ENCODE measurements around the gene CPSF6.
"Not testable (repeated sequence)": the region's sequence is repeated elsewhere in the genome, so short reads cannot be mapped to it uniquely, and the experiment has no call there.

CPSF6 gene, protein sequence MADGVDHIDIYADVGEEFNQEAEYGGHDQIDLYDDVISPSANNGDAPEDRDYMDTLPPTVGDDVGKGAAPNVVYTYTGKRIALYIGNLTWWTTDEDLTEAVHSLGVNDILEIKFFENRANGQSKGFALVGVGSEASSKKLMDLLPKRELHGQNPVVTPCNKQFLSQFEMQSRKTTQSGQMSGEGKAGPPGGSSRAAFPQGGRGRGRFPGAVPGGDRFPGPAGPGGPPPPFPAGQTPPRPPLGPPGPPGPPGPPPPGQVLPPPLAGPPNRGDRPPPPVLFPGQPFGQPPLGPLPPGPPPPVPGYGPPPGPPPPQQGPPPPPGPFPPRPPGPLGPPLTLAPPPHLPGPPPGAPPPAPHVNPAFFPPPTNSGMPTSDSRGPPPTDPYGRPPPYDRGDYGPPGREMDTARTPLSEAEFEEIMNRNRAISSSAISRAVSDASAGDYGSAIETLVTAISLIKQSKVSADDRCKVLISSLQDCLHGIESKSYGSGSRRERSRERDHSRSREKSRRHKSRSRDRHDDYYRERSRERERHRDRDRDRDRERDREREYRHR

DNA sequence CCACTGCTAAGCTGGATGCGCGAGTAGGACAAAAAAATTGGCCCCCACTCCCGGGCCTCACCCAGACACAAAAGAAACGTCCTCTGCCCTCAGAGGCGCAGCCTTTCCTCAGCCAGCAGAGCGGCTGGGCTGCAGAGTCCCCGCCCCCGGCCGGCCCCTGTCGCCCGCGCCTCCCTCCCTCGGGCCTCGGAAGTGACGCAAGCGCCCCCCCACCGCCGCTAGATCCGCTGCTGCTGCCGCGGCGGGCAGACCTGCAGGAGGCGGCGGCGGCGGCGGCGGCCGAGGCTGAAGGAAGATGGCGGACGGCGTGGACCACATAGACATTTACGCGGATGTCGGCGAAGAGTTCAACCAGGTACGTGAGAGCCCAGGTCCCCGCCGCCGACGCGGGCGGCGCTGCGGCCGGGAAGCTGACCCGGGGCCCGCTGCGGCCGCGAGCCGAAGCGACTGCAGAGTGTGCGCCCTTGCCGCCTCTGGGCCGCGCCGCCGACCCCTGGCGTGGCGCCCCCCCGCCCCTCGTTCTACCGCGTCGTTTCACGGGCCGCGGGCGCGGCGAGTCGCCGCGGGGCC, at the start of gene CPSF6:
TSS of gene CPSF6 (plus strand) at position 218 of the 570 bp plus-strand sequence. CDS start at position 296, 78 bp downstream.
- DNase-seq (ENCODE audit: low read depth): peak; percentile 94

DNA sequence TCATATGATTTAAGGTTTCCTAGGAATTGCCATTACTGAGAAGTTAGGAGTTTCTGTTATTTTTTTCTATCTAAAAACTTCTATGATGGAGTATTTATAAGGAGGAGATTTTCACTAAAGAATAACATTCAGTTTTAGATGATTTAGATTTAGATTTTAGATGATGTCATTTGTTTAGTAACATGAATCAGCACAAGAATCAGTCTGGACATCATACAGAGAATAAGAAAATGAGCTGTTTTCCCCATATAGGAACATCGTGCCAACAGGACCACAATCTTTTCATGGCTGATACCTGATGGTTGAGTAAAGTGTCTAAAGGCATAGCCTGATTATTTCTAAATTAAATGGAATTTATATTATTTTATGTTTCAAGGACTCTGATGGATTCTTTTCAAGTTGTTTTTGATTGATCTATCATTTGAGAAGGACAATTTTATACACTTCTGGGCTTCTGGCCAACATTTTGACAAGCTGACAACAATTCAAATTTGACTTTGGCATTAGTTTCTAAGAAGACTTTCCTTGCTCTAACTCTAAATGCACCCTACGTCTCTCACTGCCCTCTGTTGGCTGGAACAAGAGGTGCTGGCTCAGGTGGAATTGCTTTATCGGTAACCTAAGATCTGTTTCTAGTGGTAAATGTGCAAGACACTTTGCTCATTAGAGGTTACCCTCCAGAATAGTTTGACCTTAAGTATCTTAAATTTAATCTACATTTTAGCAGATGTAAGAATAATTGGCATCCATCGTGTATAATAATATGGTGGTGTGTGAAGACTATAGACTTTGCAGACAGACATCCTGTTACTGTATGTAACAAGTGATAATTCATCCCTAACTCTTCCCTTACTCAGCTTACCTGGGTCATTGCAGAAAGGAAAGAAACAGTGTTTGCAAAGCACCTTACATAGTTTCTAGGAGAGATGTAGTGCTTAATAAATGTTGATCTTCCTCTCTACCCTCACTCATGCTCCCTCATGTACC, 42.8 kb upstream of the CPSF6 start:
- no peak for DNase-seq (ENCODE audit: low read depth)

- not testable (repeated sequence) for DNase-seq (ENCODE audit: low read depth)
These were observed 39.4 kb upstream of the CPSF6 start for GRCh38 chr12:69199976-69200375.

DNA sequence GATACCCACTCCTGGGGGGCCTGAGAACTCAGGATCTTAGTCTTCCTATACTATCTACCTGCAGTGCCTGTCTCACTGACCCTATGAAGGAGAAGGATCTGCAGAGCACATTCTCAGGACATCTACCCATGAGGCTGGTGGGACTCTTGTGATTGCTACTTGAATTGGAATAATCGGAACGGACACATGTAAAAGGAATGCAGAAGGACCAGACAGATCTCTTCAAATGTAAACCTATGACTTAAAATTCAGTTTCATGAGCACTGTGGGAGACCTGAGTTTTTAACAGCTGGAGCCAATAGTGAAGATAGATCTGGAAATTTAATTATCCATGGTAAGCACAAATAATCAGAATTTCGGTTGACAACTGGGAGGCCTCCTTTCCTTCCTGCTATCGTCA, 35.2 kb upstream of the CPSF6 start:
- DNase-seq (ENCODE audit: low read depth): no peak

GRCh38 chr12:69210661-69211060, 28.7 kb upstream of the CPSF6 start:
- DNase-seq (ENCODE audit: low read depth): no peak

GRCh38 chr12:69211160-69211559, 28.2 kb upstream of the CPSF6 start:
- DNase-seq (ENCODE audit: low read depth): no peak

GRCh38 chr12:69214169-69214568, 25.2 kb upstream of the CPSF6 start:
- DNase-seq (ENCODE audit: low read depth): no peak

- DNase-seq (ENCODE audit: low read depth): no peak
These were observed 14.0 kb upstream of the CPSF6 start for GRCh38 chr12:69225251-69225910.

DNA sequence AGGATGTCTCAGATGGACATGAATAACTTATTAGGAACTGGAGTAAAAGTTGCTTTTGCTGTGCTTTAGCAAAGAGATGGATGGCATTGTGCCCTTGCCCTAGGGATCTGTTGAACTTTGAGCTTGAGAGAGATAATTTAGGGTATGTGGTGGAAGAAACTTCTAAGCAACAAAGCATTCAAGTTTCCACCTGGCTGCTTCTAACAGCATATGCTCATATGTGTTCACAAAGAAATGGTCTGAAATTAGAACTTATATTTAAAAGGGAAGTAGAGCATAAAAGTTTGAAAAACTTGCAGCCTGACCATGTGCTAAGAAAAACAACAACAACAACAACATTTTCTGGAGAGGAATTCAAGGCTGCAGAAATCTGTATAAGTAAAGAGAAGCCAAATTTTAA, 7.9 kb upstream of the CPSF6 start:
- no peak for DNase-seq (ENCODE audit: low read depth)

DNA sequence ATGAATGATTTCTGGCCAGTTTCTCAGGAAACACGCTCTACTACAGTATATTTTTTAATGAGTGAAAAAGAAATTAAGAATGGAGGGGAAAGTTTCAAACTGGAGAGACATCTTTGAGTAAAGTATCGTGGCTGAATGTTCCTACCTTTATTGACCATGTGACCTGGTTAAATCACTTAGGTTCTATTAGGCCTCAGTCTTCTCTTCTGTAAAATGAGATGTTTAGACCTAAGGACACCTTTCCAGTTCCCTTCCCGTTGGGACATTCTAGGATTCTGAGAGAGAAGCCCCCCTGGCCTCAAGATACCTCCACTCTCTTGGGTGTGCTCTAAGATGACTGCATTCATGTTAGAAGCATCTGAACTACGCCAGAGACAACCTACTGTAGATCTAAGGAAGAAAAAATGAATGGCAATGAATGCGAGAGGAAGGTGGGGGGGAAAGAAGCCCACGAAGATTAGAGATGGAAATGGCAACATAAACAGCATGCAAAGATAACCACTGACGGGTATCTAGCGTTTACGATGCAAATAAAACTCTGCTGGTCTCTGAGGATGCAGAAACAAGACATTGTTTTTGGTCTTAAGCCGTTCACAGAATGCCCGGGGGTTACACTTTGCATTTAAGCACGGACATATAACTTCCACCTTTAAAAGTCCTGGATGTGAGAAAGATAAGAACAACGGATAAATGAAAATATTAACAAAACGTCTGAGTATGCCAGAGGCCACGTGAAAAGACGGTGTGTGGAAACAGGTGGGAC, 599 bp upstream of the CPSF6 start:
- no peak for DNase-seq (ENCODE audit: low read depth)

- DNase-seq (ENCODE audit: low read depth): peak; percentile 29
These were observed 707 bp downstream of the CPSF6 start for GRCh38 chr12:69239922-69240630.

DNA sequence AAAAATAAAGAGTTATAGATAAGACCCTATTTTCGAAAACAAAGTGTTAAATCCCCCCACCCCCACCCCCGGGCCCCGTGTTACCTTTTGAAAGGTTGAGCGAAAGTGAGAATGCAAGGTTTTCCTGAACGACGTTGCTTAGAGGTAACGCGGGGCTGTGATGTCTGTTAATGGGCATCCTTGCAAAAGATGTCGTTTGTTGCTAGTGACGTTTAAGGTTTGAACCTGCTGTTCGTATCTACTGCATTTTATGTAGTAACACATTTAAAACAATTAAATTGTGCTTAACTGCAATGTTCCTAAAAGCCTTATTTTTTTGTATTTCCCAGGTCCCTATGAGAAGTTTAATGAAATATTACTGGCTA, 1.2 kb downstream of the CPSF6 start:
- DNase-seq (ENCODE audit: low read depth): no peak

DNA sequence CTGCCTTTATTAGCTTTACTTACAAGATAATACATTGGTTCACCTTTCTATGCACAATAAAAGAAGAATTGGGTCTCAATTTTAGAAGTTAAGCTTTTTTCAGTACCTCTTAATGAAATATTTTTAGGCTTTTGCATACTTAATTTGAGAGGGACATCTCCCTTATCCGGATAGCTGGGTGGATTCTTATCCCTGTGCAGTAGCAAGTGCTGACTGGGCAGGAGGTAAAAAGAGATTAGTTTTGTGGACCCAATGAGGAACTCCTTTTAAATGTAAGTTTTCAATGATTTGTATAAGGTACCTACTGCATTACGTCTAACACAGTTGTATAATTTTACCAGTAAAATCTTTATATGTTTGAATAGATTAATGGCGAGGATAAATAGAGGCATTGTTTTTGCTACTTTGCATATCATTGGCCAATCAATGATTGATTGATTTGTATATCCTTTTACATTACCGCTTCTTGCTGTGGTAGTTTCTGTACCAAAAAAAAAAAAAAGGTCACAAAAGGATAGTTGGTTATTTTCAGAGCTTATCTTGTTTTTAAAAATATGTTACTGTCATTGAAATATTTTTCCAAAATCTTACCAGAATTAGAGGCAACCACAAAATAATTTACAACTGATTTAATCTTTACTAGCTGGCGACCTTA, 2.2 kb downstream of the CPSF6 start:
- DNase-seq (ENCODE audit: low read depth): no peak

- DNase-seq (ENCODE audit: low read depth): no peak
These were observed 4.0 kb downstream of the CPSF6 start for GRCh38 chr12:69243099-69244084.

DNA sequence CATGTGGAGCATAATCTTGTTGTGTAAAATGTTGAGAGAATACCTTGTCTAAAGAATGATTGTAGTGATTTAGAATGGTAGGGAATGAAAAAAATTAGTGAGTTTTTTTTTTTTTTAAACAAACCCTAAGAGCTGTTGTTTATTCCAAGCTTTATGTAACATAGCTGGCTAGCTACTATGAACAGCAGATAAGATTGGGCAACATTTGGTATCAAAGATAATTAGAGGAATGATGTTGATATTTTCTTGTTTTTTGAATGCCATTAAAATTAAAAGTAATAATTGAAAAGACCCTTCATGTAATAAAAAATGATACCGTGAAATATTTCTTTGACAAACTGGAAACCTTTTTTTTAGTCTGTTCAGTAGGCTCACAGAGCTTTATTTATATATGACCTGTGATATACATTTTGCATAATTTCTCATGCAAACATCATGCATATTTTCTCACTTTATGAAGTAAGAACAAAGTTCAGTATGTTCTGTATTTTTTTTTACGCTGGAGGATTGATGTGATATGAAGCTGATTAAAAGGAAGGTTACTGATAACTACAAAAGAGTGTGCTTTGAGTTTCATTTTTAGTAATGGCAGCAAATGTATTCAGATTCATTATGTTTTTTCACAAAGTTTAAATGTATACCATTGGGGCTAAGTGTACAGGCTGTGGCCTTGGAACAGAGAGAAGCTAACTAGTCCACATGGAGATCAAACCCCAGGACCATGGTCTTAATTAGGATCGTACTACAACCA, 8.1 kb downstream of the CPSF6 start:
- no peak for DNase-seq (ENCODE audit: low read depth)

DNA sequence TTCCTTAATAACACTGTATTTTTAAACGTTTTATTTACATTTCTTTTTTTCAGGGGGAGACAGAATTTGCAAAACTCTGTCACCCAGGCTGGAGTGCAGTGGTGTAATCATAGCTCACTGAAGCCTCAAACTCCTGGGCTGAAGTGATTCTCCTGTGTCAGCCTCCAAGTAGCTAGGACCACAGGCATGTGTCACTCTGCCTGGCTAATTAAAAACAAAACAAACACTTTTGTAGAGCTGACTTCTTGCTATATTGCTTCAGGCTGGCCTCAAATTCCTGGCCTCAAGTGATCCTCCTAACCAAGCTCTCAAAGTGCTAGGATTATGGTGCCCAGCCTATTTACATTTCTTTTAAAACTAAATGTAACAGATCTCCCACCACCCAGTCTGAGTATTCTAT, 12.7 kb downstream of the CPSF6 start:
- no peak for DNase-seq (ENCODE audit: low read depth)

DNA sequence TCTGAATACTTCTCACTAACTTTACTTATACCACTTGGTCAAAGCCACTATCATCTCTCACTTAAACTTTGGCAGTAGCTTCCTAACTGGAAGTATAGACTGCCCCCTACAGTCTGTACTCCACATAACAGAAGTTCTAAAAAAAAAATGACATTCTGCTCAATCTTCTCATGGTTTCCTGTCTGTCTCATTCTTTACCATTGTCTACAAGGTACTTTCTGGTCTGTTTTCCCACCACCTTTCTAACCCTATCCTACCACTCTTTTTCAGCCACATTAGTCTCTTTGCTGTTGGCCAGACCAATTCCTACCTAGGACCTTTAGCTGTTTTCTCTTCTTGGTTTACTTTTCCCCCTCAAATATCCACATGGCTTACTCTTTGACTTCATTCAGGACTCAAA, 14.7 kb downstream of the CPSF6 start:
- DNase-seq (ENCODE audit: low read depth): no peak

DNA sequence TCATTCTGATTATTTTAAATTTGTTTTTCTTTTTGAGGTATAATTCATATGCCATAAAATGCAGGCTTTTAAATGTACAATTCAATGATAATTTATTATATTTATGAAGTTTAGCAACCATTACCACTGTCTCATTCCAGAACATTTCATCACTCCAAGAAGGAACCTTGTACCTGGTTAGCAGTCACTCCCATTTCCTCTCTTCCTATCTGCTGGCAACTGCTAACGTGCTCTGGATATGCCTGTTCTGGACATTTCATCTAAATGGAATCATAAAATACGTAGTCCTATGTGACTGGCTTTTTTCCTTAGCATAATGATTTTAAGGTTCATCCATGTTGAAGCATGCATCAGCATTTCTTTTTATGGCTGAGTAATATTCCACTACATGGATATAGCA, 15.5 kb downstream of the CPSF6 start:
- DNase-seq (ENCODE audit: low read depth): no peak

All from activated gamma-delta T cell treated with anti-CD3 and anti-CD28 coated beads, Interleukin-2, amount 50 U/mL, for 16 hours (primary cell).